SK-N-SH (cell line): ENCODE data around the gene COL25A1. TPM values are rescaled to one million over a fixed set of nuclear protein-coding genes. Genes with fewer than 3 reads are reported as not detected.

Source experiments
- CTCF ChIA-PET: fragments of 300-600, 350-600 bp; formaldehyde crosslinking; extraction: SDS; loops from one replicate; lab custom pipeline; 2021; lab: Yijun Ruan, JAX
- POLR2A ChIA-PET: fragments of 350-600 bp; sonication (Branson Sonifier 250); formaldehyde crosslinking; extraction: SDS; loops from one replicate; lab custom pipeline; 2020; ENCODE audit warnings: antibody characterized with exemption, inconsistent platforms; lab: Yijun Ruan, JAX
- DNase-seq: peaks from one replicate; pipeline ENCODE4 v3.0.0; 2012
- H2AFZ ChIP-seq: fragments of 200-600 bp; sonication (generic); 2 replicates; pipeline ENCODE4 v1.8.1; 2016; ENCODE audit warnings: antibody characterized with exemption, mild to moderate bottlenecking, low read depth
- H3F3A ChIP-seq: fragments of 200-600 bp; sonication (generic); replicated peaks from 2 replicates; pipeline ENCODE3; 2016; ENCODE audit warnings: antibody characterized with exemption, mild to moderate bottlenecking; ENCODE audit not compliant: insufficient read depth
- H3K27ac ChIP-seq, 2 experiments: fragments of 200-500 bp in 1 of 2; fragments of 200-600 bp in 1 of 2; sonication (Bioruptor generic) in 1 of 2; sonication (generic), shearing (Covaris generic) in 1 of 2; 2 replicates each; pipeline versions ENCODE4 v1.5.1 to v1.6.1; 2014 to 2016; ENCODE audit warnings: low read depth in 2 of 2, inconsistent platforms in 1 of 2, low read length in 1 of 2, mild to moderate bottlenecking in 1 of 2, mixed read lengths in 1 of 2
- H3K27me3 ChIP-seq: fragments of 200-600 bp; sonication (generic), shearing (Covaris generic); 2 replicates; pipeline ENCODE4 v1.6.1; 2016; ENCODE audit warnings: mixed run types; ENCODE audit not compliant: insufficient read depth
- H3K36me3 ChIP-seq, 2 experiments: fragments of 200-500 bp in 1 of 2; fragments of 200-600 bp in 1 of 2; sonication (Bioruptor generic) in 1 of 2; sonication (generic) in 1 of 2; replicated peaks in 1 of 2; 2 replicates each; pipeline versions ENCODE3 to v1.5.1; 2014 to 2016; ENCODE audit warnings: low read length in 1 of 2, mild to moderate bottlenecking in 1 of 2; ENCODE audit not compliant: insufficient read depth in 2 of 2, control insufficient read depth in 1 of 2
- H3K4me1 ChIP-seq, 2 experiments: fragments of 200-500 bp in 1 of 2; fragments of 200-600 bp in 1 of 2; sonication (Bioruptor generic) in 1 of 2; sonication (generic), shearing (Covaris generic) in 1 of 2; 2 replicates each; pipeline versions ENCODE4 v1.5.1 to v1.6.1; 2014 to 2016; ENCODE audit warnings: low read depth in 1 of 2, low read length in 1 of 2, mixed run types in 1 of 2; ENCODE audit not compliant: insufficient read depth in 2 of 2, control insufficient read depth in 1 of 2
- H3K4me2 ChIP-seq: fragments of 200-600 bp; sonication (generic), shearing (Covaris generic); 2 replicates; pipeline ENCODE4 v1.6.1; 2017; ENCODE audit warnings: mixed run types
- H3K4me3 ChIP-seq, 2 experiments: fragments of 200-500 bp in 1 of 2; fragments of 200-600 bp in 1 of 2; sonication (Bioruptor generic) in 1 of 2; sonication (generic), shearing (Covaris generic) in 1 of 2; 2 replicates each; pipeline versions ENCODE4 v1.5.1 to v1.8.1; 2014 to 2016; ENCODE audit warnings: low read depth in 2 of 2, inconsistent platforms in 1 of 2, low read length in 1 of 2, mild to moderate bottlenecking in 1 of 2, mixed read lengths in 1 of 2, moderate library complexity in 1 of 2
- H3K79me2 ChIP-seq: fragments of 200-600 bp; sonication (generic); 2 replicates; pipeline ENCODE4 v1.8.1; 2017; ENCODE audit warnings: mild to moderate bottlenecking; ENCODE audit not compliant: insufficient read depth
- H3K9ac ChIP-seq: fragments of 200-600 bp; sonication (generic); 2 replicates; pipeline ENCODE4 v1.6.1; 2017; ENCODE audit warnings: mixed run types
- H3K9me2 ChIP-seq: fragments of 200-600 bp; sonication (generic); 2 replicates; pipeline ENCODE4 v1.6.1; 2017; ENCODE audit warnings: mixed run types
- H3K9me3 ChIP-seq: fragments of 200-600 bp; sonication (generic); 2 replicates; pipeline ENCODE4 v1.6.1; 2017; ENCODE audit warnings: mixed run types, mild to moderate bottlenecking, moderate library complexity
- H4K20me1 ChIP-seq: fragments of 200-600 bp; sonication (generic); 2 replicates; pipeline ENCODE4 v1.6.1; 2017; ENCODE audit warnings: mild to moderate bottlenecking, mixed run types; ENCODE audit not compliant: insufficient read depth
- ELF1 ChIP-seq: IDR thresholded peaks from 2 replicates; pipeline ENCODE4 v1.4.0; 2012
- EP300 ChIP-seq, 2 experiments: IDR thresholded peaks; 2 replicates each; pipeline versions ENCODE4 v1.4.0 to v1.6.1; 2012; ENCODE audit warnings: borderline replicate concordance in 1 of 2, low read depth in 1 of 2, low read length in 1 of 2
- GABPA ChIP-seq: IDR thresholded peaks from 2 replicates; pipeline ENCODE4 v1.4.0; 2012; ENCODE audit warnings: low read depth, mild to moderate bottlenecking
- MEF2A ChIP-seq: IDR thresholded peaks from 2 replicates; pipeline ENCODE4 v1.4.0; 2012; ENCODE audit warnings: low read depth, borderline replicate concordance
- MXI1 ChIP-seq: IDR thresholded peaks from 2 replicates; pipeline ENCODE4 v1.6.1; 2012; ENCODE audit warnings: mild to moderate bottlenecking, low read depth, low read length, improper control_type of control experiment
- NFIC ChIP-seq: IDR thresholded peaks from 2 replicates; pipeline ENCODE4 v1.4.0; 2012; ENCODE audit warnings: borderline replicate concordance
- NRF1 ChIP-seq: IDR thresholded peaks from 2 replicates; pipeline ENCODE4 v1.6.1; 2012; ENCODE audit warnings: low read depth, mild to moderate bottlenecking, low read length
- POLR2AphosphoS5 ChIP-seq: IDR thresholded peaks from 2 replicates; pipeline ENCODE4 v1.6.1; 2012; ENCODE audit warnings: low read depth, low read length
- RCOR1 ChIP-seq: fragments of 150-350 bp; IDR thresholded peaks from 2 replicates; pipeline ENCODE4 v1.6.1; 2017; ENCODE audit warnings: antibody characterized with exemption, low read length
- RFX5 ChIP-seq: IDR thresholded peaks from 2 replicates; pipeline ENCODE4 v1.6.1; 2012; ENCODE audit warnings: mild to moderate bottlenecking, improper control_type of control experiment, low read length
- RXRA ChIP-seq: IDR thresholded peaks from 2 replicates; pipeline ENCODE4 v1.4.0; 2012; ENCODE audit warnings: low read depth, mild to moderate bottlenecking, borderline replicate concordance
- SIN3A ChIP-seq: IDR thresholded peaks from 2 replicates; pipeline ENCODE4 v1.6.1; 2012; ENCODE audit warnings: low read depth, mild to moderate bottlenecking, low read length, moderate library complexity, borderline replicate concordance
- SMC3 ChIP-seq: IDR thresholded peaks from 2 replicates; pipeline ENCODE4 v1.6.1; 2012; ENCODE audit warnings: low read depth, low read length, improper control_type of control experiment
- TEAD4 ChIP-seq: IDR thresholded peaks from 2 replicates; pipeline ENCODE4 v1.4.0; 2012; ENCODE audit warnings: mild to moderate bottlenecking, borderline replicate concordance; ENCODE audit not compliant: insufficient read depth
- WGBS: methylation state at CpG from one replicate; pipeline ENCODE4 v1.1.6; 2017; ENCODE audit warnings: low lambda C conversion rate; 5-methylcytosine and 5-hydroxymethylcytosine counted together
- polyA plus RNA-seq, 3 experiments: library from polyadenylated mRNA; depleted of rRNA; stranded (reverse); fragments of >200 nt; gene quantifications; 2 replicates each; pipeline ENCODE4 v1.2.3, GENCODE V29; 2012
- TF ChIP-seq, protein P1 (sequence below): IDR thresholded peaks from 2 replicates; pipeline ENCODE4 v1.4.0; 2012; ENCODE audit warnings: low read depth, borderline replicate concordance
- TF ChIP-seq, protein P2 (sequence below): fragments of 150-350 bp; IDR thresholded peaks from 2 replicates; pipeline ENCODE4 v1.6.1; 2016; ENCODE audit warnings: mild to moderate bottlenecking, low read depth, low read length

The COL25A1 gene
- polyA plus RNA-seq, 1 of the 3 experiments (the other 2 are of a cell fraction) = not detected

- no peaks in the 10 kb centered on the region for H3K4me1 ChIP-seq
- DNase-seq = no peak
- no peak overlapping the region for H3K4me3 ChIP-seq
- H3K9me2 ChIP-seq = no peaks in the 10 kb centered on the region
- H3K27me3 ChIP-seq = peaks cover 13% of the 10 kb centered on the region; the same call in 1 of the 2 replicates
- no peak for TF ChIP-seq SIN3A
- TF ChIP-seq NRF1 = no peak
- TF ChIP-seq GABPA = no peak
- TF ChIP-seq RCOR1 = no peak
- no peak for TF ChIP-seq EP300 (IDR thresholded peaks at IDR 0.05; ENCODE audit: borderline replicate concordance in 1 of 2, low read depth in 1 of 2, low read length in 1 of 2)
- no peak overlapping the region for H3K9ac ChIP-seq
- no peak overlapping the region for H3K4me2 ChIP-seq
- no peaks in the 10 kb centered on the region for H3K79me2 ChIP-seq
- ChIA-PET POLR2A (no interaction called here), CTCF (no interaction called here)
- no peaks in the 10 kb centered on the region for H3K9me3 ChIP-seq
- H4K20me1 ChIP-seq = no peaks in the 10 kb centered on the region
- no peak overlapping the region for H2AFZ ChIP-seq
- 11% methylated on average over 3 of the region's 3 CpGs for WGBS
- no peak overlapping the region for H3K27ac ChIP-seq
- H3F3A ChIP-seq = no peaks in the 10 kb centered on the region
- no peaks in the 10 kb centered on the region for H3K36me3 ChIP-seq
Measured at GRCh38 chr4:108902769-108903168, 399.7 kb downstream of the COL25A1 start.

- Histone ChIP-seq H2AFZ (no peak overlapping the region), H3K79me2 (no peaks in the 10 kb centered on the region), H3K9me3 (no peaks in the 10 kb centered on the region), H3K9me2 (no peaks in the 10 kb centered on the region), H3K27ac (no peak overlapping the region), H3F3A (no peaks in the 10 kb centered on the region), H4K20me1 (no peaks in the 10 kb centered on the region), H3K9ac (no peak overlapping the region), H3K4me3 (no peak overlapping the region), H3K4me1 (no peaks in the 10 kb centered on the region), H3K27me3 (peaks cover 7% of the 10 kb centered on the region; the same call in 1 of the 2 replicates), H3K4me2 (no peak overlapping the region), H3K36me3 (no peaks in the 10 kb centered on the region)
- 3% methylated on average over 1 of the region's 1 CpG for WGBS
- CTCF ChIA-PET = no interaction called here
- TF ChIP-seq, protein P1, sequence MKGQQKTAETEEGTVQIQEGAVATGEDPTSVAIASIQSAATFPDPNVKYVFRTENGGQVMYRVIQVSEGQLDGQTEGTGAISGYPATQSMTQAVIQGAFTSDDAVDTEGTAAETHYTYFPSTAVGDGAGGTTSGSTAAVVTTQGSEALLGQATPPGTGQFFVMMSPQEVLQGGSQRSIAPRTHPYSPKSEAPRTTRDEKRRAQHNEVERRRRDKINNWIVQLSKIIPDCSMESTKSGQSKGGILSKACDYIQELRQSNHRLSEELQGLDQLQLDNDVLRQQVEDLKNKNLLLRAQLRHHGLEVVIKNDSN = no peak
- TF ChIP-seq ELF1 = no peak
- TF ChIP-seq RCOR1 = no peak
- TF ChIP-seq MEF2A = no peak
- no peak for TF ChIP-seq RXRA
- TF ChIP-seq RFX5 = no peak
- no peak for TF ChIP-seq POLR2AphosphoS5
- TF ChIP-seq NFIC = no peak
- TF ChIP-seq MXI1 = no peak
- TF ChIP-seq, protein P2, sequence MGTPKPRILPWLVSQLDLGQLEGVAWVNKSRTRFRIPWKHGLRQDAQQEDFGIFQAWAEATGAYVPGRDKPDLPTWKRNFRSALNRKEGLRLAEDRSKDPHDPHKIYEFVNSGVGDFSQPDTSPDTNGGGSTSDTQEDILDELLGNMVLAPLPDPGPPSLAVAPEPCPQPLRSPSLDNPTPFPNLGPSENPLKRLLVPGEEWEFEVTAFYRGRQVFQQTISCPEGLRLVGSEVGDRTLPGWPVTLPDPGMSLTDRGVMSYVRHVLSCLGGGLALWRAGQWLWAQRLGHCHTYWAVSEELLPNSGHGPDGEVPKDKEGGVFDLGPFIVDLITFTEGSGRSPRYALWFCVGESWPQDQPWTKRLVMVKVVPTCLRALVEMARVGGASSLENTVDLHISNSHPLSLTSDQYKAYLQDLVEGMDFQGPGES = no peak
- TF ChIP-seq TEAD4 = no peak
- no peak for TF ChIP-seq SMC3
- TF ChIP-seq EP300 (IDR thresholded peaks at IDR 0.05; ENCODE audit: borderline replicate concordance in 1 of 2, low read depth in 1 of 2, low read length in 1 of 2) = no peak
- no peak for DNase-seq
- POLR2A ChIA-PET = no interaction called here
Measured at GRCh38 chr4:108901291-108901690, 401.2 kb downstream of the COL25A1 start.
